Osteocyte (in vitro differentiated cells): Measurements from ENCODE around the gene CALHM3. TPM values are rescaled to one million over a fixed set of nuclear protein-coding genes. Genes with fewer than 3 reads are reported as not detected.

ENCODE experiments used
- DNase-seq: peaks from one replicate; pipeline ENCODE4 v3.0.0; 2021; ENCODE audit warnings: mixed read lengths; ENCODE audit not compliant: unreplicated experiment; ENCODE audit errors: extremely low spot score
- H3K27ac Mint-ChIP-seq: one replicate; pipeline ENCODE4 v1.8.0; 2021; ENCODE audit warnings: mild to moderate bottlenecking, mixed read lengths; ENCODE audit not compliant: unreplicated experiment
- H3K27me3 Mint-ChIP-seq: one replicate; pipeline ENCODE4 v1.8.0; 2021; ENCODE audit warnings: mixed read lengths; ENCODE audit not compliant: unreplicated experiment
- H3K36me3 Mint-ChIP-seq: one replicate; pipeline ENCODE4 v1.8.0; 2021; ENCODE audit warnings: mixed read lengths; ENCODE audit not compliant: unreplicated experiment
- H3K4me1 Mint-ChIP-seq: one replicate; pipeline ENCODE4 v1.8.0; 2021; ENCODE audit warnings: mixed read lengths; ENCODE audit not compliant: unreplicated experiment
- H3K4me3 Mint-ChIP-seq: one replicate; pipeline ENCODE4 v1.8.0; 2021; ENCODE audit warnings: mild to moderate bottlenecking, moderate library complexity, mixed read lengths; ENCODE audit not compliant: unreplicated experiment
- H3K9me3 Mint-ChIP-seq: one replicate; pipeline ENCODE4 v1.8.0; 2021; ENCODE audit warnings: mixed read lengths; ENCODE audit not compliant: unreplicated experiment
- total RNA-seq: library from RNA; stranded (reverse); gene quantifications from 2 replicates; pipeline ENCODE4 v1.2.1, GENCODE V29; 2021
- TF ChIP-seq, protein P1 (sequence below): fragments of 200-600 bp; sonication (generic); IDR thresholded peaks from 2 replicates; pipeline ENCODE4 v1.5.0; 2021; ENCODE audit warnings: antibody characterized with exemption, mild to moderate bottlenecking, moderate library complexity

The CALHM3 gene
- total RNA-seq, 1 donor from 2014 or later, result not detected

DNA sequence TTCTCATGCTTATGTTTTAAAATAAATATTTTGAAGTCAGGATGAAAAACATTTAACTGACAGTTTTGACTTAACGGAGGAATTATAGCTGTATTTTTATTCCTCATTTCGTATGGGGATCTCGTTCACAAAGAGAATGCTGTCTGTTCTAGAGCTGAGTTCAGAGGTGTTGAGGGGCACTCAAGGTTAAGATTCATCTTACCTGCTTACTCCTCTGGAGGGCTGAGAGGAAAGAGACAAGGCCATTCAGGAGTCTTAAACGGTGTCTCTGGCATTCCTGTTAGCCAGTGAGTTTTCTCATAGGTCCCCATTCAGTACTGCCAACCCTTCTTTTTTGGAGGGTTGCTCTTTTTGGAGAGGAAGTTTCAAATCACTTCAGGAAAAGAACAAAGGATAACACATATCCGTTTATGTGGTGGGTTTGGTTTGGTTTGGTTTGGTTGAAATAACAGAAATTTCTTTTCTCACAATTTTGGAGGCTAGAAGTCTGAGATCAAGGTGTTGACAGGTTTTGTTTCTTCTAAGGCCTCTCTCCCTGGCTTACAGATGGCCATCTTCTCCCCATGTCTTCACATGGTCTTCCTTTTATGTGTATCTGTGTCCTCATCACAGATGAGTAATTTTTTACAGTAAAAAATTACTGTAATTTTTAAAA is 49.9 kb downstream of the CALHM3 start:
- Mint-ChIP-seq H3K4me3 (no peak overlapping the region), H3K4me1 (no peaks in the 10 kb centered on the region), H3K27ac (no peak overlapping the region), H3K9me3 (no peaks in the 10 kb centered on the region), H3K27me3 (no peaks in the 10 kb centered on the region), H3K36me3 (peaks cover 58% of the 10 kb centered on the region)
- no peak for DNase-seq
- TF ChIP-seq, protein P1, sequence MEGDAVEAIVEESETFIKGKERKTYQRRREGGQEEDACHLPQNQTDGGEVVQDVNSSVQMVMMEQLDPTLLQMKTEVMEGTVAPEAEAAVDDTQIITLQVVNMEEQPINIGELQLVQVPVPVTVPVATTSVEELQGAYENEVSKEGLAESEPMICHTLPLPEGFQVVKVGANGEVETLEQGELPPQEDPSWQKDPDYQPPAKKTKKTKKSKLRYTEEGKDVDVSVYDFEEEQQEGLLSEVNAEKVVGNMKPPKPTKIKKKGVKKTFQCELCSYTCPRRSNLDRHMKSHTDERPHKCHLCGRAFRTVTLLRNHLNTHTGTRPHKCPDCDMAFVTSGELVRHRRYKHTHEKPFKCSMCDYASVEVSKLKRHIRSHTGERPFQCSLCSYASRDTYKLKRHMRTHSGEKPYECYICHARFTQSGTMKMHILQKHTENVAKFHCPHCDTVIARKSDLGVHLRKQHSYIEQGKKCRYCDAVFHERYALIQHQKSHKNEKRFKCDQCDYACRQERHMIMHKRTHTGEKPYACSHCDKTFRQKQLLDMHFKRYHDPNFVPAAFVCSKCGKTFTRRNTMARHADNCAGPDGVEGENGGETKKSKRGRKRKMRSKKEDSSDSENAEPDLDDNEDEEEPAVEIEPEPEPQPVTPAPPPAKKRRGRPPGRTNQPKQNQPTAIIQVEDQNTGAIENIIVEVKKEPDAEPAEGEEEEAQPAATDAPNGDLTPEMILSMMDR, result no peak

DNA sequence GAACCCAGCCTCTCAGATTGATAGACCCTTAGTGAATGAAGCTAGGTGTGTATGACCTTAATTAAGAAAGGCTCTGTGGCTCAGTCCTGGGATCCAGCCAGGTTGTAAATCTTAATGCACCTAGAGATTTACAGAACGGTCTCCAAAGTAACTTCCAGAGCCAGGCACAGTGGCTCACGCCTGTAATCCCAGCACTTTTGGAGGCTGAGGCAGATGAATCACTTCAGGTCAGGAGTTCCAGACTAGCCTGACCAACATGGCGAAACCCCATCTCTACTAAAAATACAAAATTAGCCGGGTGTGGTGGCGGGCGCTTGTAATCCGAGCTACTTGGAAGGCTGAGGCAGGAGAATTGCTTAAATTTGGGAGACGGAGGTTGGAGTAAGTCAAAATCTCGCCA is 51.2 kb downstream of the CALHM3 start:
- Mint-ChIP-seq H3K4me1 (no peaks in the 10 kb centered on the region), H3K27me3 (no peaks in the 10 kb centered on the region), H3K27ac (no peak overlapping the region), H3K4me3 (no peak overlapping the region), H3K36me3 (peaks cover 64% of the 10 kb centered on the region), H3K9me3 (no peaks in the 10 kb centered on the region)
- no peak for DNase-seq
- TF ChIP-seq, protein P1, result no peak

DNA sequence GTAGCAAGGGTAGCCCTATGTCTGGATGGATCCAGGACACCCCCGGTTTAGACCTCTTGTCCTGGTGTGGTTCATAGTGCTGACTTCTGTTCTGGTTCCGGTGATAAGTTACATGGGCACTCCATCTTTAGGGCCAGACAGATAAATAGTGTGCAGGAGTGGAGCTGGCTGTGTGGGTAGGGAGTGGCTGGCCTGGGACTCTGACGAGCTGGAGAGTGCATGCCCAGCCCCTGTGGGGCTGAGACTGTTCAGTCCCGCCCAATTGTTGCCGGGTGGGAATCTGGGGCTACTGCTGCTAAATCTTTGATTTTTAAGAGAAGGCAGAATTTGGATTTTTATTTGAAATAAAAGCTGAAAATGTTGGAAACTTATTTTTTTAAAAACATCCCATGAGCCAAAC is 55.3 kb downstream of the CALHM3 start:
- H3K27me3 Mint-ChIP-seq, result no peaks in the 10 kb centered on the region

More for the DNA sequence above, 55.3 kb downstream of the CALHM3 start:
- TF ChIP-seq, protein P1, result no peak
- Mint-ChIP-seq H3K36me3 (peaks cover 59% of the 10 kb centered on the region), H3K27ac (no peak overlapping the region), H3K4me1 (no peaks in the 10 kb centered on the region), H3K4me3 (no peak overlapping the region), H3K9me3 (no peaks in the 10 kb centered on the region)
- DNase-seq, result no peak

Other genes starting within 250 kb of the CALHM3 start
- gene RPEL1, start 233.4 kb downstream of the CALHM3 start, total RNA-seq, result not detected in 2 replicates
- 2.4 and 2.5 TPM in 2 replicates for gene INA, start 202.1 kb downstream of the CALHM3 start, total RNA-seq
- 12.3 and 14.2 TPM in 2 replicates for gene PCGF6, start 128.1 kb downstream of the CALHM3 start, total RNA-seq
- gene TAF5, start 111.3 kb downstream of the CALHM3 start, total RNA-seq, result 4.2 and 4.5 TPM in 2 replicates
- gene ATP5MK, start 82.8 kb downstream of the CALHM3 start, total RNA-seq, result 293 and 307 TPM in 2 replicates
- gene PDCD11, start 82.6 kb downstream of the CALHM3 start, total RNA-seq, result 32.6 and 35.3 TPM in 2 replicates
- gene CALHM2, start 26.9 kb downstream of the CALHM3 start, total RNA-seq, result 1.9 and 2.1 TPM in 2 replicates
- gene CALHM1, start 20.3 kb downstream of the CALHM3 start, total RNA-seq, result not detected in 2 replicates
- 1.0 and 2.5 TPM in 2 replicates for gene NEURL1, start 14.5 kb upstream of the CALHM3 start, total RNA-seq